ENCODE measurements around the gene RTCB. TPM values are rescaled to one million over a fixed set of nuclear protein-coding genes. Genes with fewer than 3 reads are reported as not detected.

RTCB gene
- 70.7 and 92.3 TPM in 2 replicates for total RNA-seq

DNA sequence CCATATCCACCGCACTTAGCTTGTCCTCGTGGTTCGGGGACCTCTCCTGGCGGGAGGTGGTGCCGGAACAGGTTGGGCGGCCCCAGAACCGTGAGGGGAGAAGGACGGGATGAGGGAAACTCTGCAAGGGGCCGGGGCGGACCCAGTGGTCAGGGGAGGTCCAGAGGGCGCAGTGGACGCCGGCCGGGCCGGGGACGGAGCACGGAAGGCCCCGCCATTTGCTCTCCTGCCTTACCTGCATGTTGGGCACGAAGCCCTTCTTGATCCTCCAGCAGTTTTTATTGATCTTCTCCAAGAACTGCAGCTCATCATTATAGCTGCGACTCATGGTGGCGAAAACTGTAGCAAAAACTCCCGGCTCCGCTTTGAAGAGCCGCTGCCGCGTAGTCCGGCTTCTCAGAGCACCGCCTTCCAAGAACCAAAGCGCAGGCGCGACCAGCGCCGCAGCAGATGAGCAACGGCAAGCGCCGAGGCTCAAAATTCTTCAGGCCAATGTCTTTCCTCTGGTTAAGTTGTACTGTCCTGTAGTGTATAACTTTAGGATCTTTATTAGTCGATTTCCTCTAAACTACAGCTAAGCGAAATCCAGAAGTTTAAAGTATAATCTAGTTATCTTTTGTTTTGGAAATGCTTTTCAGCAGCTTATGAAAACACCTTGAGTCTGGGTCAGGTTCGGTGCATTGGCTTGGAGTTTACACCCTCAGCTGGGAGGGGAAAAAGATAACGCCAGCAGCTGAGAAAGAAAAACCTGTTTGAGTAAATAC is at the start of gene RTCB:
Gene RTCB (minus strand): TSS at position 419 of the 764 bp plus-strand sequence. CDS start 91 bp downstream, at position 328.
- peak; percentile 90 for DNase-seq (ENCODE audit: extremely low read depth, low read depth, low spot score)

DNA sequence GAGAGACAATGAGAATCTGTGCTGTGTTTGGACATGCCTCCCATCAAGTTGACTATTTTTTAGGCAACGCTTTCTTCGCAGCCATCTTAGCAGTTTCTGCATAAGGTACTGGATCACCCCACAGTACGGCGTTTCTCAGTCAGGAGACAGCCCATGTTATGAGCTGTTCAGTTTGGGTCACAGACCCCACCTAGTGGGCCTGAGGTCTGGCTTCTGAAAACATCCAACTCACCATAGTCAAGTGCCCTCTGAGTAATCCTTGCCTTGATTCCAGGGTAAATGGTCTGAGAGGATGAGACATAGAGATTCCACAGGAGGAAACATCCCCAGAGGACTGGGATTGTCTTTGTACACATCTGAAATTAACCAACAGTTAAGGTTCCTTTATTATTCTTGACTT is 45.0 kb upstream of the RTCB start:
- no peak for DNase-seq (ENCODE audit: extremely low read depth, low read depth, low spot score)

DNA sequence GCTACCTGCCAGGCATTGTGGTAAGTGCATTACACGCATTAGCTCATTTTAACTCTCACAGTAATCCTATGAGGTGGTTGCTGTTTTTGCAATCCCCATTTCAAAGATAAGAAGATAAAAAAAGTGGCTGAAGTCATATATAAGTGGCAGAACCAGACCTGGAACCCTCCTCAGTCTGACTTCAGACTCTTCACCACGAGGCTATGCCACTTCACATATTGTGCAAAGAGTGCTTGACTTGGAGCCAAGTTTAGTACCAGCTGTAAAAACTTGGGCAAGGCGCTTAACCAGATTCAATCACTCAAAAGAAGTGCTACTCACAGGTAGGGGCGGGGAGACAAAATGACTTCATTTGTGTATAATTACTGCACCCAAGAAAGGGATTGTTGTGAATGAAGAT is 36.9 kb upstream of the RTCB start:
- DNase-seq (ENCODE audit: extremely low read depth, low read depth, low spot score): no peak

DNA sequence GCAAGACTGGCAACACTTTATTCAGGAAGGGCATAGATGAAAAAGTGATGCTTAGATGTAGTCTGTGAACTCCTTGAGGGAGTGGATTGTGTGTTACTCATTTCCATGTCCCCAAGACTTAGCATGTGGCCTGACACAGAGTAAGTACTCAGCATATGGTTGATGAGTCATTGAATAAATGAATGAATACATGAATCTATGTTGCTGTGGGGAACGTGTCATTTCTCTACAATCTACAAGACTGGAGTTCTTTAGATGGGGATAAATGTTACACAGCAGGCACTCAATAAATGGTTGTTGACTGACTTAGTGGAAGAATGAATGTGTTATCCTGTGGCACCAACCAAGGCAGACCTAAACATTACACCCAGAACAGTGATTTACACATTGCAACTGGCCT is 34.3 kb upstream of the RTCB start:
- no peak for DNase-seq (ENCODE audit: extremely low read depth, low read depth, low spot score)

DNA sequence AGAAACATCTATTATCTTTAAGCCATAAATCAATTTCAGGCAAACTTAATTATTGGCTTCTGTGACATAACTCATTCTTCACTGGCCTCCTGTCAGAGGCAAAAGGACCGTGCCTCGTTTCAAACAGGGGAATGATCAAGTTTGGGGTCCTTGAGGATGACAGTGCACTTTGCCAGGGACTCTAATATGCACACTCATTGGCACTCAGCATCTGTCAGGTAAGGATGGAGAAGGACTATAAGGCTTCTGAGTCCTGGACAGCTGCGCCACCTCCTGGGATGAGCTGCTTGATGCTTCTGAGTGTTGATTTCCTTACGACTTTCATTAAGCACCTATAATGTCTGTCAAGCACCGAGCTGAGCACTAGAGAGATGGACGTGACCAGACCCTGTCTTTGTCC is 32.0 kb upstream of the RTCB start:
- DNase-seq (ENCODE audit: extremely low read depth, low read depth, low spot score): no peak

DNA sequence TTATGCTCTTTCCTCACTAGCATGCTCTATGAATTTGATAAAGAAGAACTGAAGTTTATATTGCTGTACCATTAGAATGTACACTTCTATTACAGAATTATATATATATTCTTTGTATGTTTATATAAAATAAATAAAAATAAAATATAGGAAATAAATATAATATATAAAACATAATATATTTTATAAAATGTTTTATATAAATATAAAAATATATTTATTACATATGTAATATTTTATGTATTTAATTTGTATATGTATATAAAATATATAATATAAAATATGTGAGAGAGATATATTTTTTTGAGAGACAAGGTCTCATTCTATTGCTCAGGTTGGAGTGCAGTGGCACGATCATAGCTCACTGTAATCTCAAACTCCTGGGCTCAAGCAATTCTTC is 18.3 kb upstream of the RTCB start:
- DNase-seq (ENCODE audit: extremely low read depth, low read depth, low spot score): no peak

DNA sequence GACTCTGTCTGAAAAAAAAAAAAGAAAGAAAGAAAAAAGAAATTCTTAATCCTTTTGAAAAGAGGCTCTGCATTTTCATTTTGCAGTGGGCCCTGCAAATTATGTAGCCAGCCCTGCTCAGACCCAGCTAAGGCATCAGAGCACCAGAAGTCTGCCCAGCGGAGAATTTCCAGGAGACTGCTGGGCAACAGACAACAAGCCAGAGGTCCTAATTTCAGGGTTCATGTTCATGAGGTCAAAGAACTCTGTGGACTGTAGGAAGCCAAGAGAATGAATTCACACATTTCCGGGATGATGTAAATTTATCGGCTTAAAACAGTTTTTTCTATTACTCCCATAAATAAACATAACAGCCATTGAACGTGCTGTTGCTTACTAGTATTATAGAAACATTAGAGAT is 14.8 kb upstream of the RTCB start:
- DNase-seq (ENCODE audit: extremely low read depth, low read depth, low spot score): no peak

DNA sequence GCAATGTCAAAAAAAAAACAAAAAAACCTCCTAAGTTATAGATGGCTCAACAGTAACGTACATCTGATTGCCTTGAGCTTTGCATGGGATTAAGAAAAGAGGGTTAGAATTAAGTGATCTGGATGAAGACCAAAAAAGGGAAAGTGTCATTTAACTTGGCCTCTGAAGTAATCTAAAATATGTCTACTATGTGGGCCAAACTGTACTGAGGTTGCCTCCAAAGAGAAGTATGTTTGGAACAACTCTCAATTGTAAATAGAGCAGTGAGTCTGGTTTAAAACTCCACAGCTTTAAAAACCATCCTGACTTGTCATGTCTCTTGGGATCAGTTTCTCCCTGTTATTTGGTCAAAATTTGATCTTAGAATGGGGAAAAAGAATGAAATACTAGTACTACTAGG is 11.6 kb upstream of the RTCB start:
- DNase-seq (ENCODE audit: extremely low read depth, low read depth, low spot score): no peak

DNA sequence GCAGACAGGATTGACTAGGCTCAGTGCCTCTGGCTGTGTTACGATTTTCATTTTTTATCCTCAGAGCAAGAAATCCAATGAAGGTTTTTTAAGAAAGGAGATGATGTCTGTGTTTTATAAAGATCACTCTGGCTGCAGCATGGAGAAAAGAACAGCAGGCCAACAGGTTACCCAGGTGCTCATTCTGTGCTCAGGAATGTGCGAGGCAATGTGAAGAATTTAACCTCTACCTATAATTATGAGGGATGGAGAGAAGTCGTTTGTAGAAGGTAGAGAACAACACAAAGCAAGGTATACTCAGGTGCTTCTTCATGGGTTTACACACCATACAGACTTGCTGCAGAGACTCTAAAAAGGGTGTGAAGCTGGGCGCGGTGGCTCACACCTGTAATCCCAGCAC is 10.0 kb upstream of the RTCB start:
- DNase-seq (ENCODE audit: extremely low read depth, low read depth, low spot score): no peak

DNA sequence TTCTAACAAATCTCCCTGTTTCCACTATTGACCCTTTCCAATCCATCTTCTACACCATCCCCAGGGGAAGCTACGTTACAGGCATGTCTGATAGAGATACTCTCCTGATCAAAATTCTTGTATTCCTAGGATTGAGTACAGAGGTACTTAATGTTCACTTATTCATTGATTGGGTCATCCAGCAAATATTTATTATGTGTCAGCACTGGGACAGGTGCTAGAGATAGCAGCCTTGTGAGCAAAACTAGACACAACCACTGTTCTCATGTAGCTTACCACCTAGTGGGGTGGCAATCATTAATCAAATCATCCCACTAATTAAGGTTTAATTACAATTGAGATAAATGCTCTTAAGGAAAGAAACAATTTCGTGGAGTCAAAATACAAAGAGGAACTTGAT is 9.4 kb upstream of the RTCB start:
- DNase-seq (ENCODE audit: extremely low read depth, low read depth, low spot score): no peak

DNA sequence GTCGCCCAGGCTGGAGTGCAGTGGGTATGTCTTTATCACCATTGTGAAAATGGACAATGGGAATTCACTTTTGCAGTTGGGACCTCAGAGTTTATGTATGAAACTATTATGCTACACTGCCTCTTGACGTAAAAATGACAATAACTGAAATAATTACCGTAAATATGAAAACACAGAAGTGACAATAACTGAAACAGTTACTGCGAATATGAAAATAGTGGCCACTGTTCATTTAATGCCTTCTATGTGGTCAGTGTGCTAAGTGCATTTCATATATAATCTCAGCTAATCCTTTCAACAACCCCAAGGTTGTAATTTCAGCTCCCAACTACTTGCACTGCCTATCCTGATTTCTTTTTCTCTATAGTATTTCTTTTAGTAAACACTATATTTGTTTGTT is 5.9 kb upstream of the RTCB start:
- DNase-seq (ENCODE audit: extremely low read depth, low read depth, low spot score): no peak

DNA sequence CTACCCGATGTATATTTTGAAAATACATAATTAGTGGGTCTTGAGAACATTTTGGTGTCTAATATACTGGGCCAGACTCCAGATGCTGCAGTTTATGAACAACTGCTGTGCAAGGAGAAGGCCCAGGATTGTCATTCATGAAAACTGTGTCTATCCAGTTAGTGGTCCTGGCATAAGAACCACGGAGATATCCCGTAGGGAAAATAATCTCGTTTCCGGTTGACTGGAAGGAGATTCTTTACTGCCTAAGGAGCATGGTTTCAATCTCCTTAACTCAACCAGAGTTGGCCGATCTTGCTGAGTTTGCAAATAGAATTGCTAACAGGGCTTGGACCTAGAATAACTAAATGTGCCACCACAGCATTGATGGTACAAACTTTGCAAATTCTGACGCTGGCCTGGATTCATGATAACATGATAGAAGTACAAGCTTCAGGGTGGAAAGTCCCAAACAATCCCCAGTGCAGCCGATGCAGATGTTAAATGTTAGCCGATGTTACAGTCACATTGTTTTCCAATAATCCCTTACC is 4.6 kb upstream of the RTCB start:
- no peak for DNase-seq (ENCODE audit: extremely low read depth, low read depth, low spot score)

DNA sequence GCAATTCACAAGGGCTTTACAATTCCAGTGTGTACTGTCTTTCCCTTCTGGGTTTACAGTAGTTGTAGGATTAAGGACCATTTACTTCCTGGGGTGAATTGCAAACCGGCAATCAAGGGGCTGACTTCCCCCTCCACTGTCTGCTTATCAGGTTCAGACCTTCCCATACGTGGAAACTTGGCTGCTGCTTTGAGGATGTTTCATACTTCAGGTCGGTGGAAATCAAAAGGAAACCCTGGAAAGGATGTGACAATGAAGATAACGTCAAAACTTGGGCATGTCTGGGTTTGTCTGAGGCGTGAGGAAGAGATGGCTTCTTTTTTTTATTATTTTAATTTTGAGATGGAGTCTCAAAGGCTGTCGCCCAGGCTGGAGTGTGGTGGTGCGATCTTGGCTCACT is 2.1 kb upstream of the RTCB start:
- no peak for DNase-seq (ENCODE audit: extremely low read depth, low read depth, low spot score)

DNA sequence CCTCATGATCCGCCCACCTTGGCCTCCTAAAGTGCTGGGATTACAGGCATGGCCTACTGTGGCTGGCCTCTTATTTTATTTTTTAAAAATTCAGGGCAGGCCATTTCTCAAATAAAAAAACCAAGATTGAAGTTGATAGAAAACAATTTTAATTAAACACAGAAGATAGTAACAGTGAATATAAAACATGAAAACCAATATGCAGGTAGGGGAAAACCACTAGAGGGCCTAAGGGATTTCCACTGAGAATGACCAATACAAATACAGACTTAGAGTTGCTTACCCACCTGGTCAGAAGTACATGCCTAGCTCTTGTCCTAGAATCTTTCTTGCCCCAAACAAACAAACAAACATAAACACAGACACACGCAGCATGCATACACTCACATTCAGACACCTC is 1.7 kb upstream of the RTCB start:
- DNase-seq (ENCODE audit: extremely low read depth, low read depth, low spot score): no peak

DNA sequence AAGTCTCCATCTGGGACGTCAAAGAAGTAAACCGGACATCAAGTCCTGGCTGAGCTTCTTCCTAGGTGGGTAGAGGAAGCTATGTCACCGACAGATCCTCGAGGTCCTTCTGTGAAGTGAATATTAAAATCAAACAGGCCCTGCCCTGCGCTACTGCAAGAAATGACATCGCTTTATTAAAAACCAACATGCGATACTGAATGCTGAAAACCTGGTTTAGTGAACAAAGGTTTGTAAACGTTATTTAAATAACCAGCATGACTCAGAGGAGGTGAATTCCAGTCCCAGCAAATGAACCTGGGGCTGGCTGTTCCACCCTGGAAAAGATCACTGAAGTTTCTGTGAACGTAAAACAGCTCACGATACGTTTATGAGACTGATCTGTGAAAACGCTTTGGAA is 645 bp downstream of the RTCB start:
- no peak for DNase-seq (ENCODE audit: extremely low read depth, low read depth, low spot score)

DNA sequence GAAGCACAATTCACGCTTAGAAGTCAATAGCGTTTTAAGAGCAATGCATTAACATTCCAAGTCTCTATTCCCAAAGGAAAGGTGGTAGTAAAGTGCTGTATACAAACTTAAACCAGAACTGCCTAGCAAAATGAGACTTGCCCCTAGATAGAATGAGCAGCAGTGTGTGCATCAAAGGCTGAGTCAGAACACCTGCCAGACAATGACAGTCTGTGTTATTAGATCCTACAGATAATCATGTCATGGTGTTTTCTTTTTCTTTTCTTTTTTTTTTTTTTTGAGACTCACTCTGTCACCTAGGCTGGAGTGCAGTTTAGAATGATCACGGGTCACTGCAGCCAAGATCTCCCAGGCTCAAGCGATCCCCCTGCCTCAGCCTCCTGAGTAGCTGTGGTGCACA is 1.6 kb downstream of the RTCB start:
- no peak for DNase-seq (ENCODE audit: extremely low read depth, low read depth, low spot score)

DNA sequence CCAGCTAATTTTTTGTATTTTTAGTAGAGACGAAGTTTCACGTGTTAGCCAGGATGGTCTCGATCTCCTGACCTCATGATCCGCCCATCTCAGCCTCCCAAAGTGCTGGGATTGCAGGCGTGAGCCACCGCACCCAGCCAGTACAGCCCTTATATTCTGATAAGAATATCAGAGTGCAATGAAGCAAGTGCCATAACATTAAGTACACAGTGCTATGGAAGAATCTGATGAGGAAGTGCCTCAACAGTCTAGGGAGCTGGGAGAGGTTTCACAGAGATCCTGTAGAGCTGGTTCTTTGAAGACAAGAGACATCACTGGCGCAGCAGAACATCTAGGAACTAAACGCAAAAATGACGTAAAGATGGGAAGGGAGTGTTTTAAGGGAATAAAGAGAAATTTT is 2.1 kb downstream of the RTCB start:
- DNase-seq (ENCODE audit: extremely low read depth, low read depth, low spot score): no peak

DNA sequence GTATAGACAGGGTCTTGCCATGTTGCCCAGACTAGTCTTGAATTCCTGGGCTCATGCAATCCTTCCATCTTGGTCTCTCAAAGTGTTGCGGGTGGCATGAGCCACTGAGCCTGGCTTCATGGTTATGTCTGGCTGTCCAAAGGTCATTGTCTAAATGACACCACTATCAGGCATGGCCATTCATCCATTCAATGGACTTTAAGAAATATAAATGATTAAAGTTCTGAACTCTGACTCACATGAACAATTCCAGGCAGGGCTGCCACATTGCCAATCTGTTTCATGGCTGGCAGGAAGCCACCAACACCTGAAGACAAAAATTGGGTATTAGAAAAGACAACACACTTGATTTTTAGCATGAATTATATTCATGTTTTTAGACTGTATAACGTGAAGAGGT is 4.1 kb downstream of the RTCB start:
- DNase-seq (ENCODE audit: extremely low read depth, low read depth, low spot score): no peak

DNA sequence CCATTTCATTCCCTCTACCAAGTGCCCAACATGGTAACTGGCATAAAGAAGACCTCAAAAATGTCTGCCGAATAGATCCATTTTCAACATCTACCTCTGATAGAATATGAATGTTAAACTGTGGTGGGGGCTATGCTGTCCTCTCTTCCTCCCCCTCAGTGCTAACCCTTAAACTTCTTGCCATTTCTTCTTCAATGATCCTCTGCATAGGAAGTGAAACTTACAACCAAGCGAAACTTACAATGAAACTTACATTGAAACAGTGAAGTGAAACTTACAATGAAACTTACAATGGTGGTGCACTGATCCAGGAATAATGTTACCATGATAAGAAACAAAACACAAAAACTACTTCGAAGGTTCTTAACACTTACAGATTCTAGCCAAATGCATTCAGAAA is 4.7 kb downstream of the RTCB start:
- no peak for DNase-seq (ENCODE audit: extremely low read depth, low read depth, low spot score)

DNA sequence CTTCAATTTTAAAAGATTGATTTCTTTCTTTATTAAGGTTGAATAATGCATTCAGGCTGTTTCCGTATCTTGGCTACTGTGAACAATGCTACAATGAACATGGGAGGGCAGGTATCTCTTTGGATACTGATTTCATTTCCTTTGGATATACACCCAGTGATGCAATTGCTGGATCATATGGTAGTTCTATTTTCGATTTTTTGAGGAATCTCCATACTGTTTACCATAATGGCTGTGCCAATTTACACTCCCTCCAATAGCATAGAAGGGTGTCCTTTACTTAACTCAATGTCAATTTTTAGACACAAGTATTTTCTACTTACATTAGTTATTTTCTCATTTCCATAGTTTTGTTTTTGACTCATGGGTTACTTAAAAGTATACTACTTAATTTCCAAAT is 8.0 kb downstream of the RTCB start:
- no peak for DNase-seq (ENCODE audit: extremely low read depth, low read depth, low spot score)

DNA sequence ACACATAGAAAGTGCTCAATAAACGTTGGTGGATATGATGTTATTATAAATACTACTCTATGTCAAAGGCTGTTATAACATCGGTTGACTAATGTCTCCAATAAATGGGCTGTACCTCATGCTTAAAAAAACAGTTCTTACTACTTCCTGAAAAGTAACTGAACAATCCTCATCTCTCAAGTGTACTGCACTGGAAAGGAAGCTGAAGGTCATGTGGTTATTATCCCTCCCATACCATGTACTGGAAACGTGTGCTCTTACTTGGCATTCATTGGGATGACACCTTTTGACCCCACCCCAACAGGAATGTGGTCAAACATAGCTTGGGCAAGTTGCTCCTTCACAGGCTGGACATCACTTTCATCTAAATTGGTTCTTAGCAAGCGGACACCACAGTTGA is 10.6 kb downstream of the RTCB start:
- no peak for DNase-seq (ENCODE audit: extremely low read depth, low read depth, low spot score)

DNA sequence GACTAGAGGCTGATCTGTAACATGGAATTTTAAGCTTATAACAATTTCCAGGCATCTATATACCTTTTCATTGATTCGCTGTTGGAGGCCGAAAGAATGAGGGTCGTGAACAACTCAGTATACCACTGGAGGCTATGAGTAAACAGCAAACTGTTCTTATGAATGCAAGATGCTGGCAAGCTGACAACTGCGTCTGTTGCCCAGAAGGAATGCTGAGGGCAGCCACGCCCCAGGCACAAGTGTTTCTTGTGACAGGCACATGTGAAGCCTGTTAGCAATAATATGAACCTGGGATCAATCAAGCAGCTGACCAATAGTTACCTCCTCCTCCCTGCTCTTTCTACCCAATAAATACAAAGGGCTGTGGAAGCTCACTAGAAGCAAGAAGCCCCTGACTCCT is 15.3 kb downstream of the RTCB start:
- no peak for DNase-seq (ENCODE audit: extremely low read depth, low read depth, low spot score)

DNA sequence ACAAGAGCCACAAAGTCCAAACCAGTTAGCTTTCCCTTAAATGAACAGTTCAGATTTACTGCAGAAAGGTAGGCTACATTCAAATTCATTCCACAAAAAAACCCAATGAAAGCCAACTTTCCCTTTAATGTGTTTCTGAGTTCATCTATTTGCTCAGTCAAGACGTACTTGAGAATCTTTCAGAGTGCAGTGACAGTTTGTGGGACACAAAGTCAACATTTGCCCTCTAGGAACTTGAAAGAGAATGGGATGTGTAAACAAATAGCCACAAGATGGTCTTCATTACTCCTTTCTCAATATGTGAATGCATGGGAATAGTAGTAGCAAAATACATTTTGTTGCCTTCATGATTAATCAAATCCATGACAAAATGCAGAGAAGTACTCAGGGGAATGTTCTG is 15.8 kb downstream of the RTCB start:
- no peak for DNase-seq (ENCODE audit: extremely low read depth, low read depth, low spot score)
